HEK293T (cell line): ENCODE results near the gene LNX1.

Source experiments
- CTCF ChIA-PET: fragments of 350-600 bp; formaldehyde crosslinking; extraction: SDS; loops from one replicate; lab custom pipeline; 2021; ENCODE audit warnings: antibody characterized with exemption, inconsistent platforms; lab: Yijun Ruan, JAX
- POLR2A ChIA-PET: fragments of 350-600 bp; formaldehyde crosslinking; extraction: SDS; loops from one replicate; lab custom pipeline; 2020; ENCODE audit warnings: antibody characterized with exemption, inconsistent platforms; lab: Yijun Ruan, JAX
- DNase-seq: peaks from one replicate; pipeline ENCODE4 v3.0.0; 2012; ENCODE audit warnings: mixed read lengths; ENCODE audit errors: extremely low spot score
- ARNT ChIP-seq: fragments of 450-650 bp; IDR thresholded peaks from 2 replicates; pipeline ENCODE4 v1.6.1; 2017; ENCODE audit warnings: mild to moderate bottlenecking
- BHLHE40 ChIP-seq: fragments of 450-650 bp; IDR thresholded peaks from 2 replicates; pipeline ENCODE4 v1.6.1; 2016; ENCODE audit warnings: mild to moderate bottlenecking, moderate library complexity, borderline replicate concordance
- CTBP1 ChIP-seq: fragments of 450-650 bp; IDR thresholded peaks from 2 replicates; pipeline ENCODE4 v1.6.1; 2016; ENCODE audit warnings: borderline replicate concordance
- ELF4 ChIP-seq: fragments of 450-650 bp; IDR thresholded peaks from 2 replicates; pipeline ENCODE4 v1.6.1; 2017; ENCODE audit warnings: antibody characterized with exemption
- FOXA1 ChIP-seq: fragments of 450-650 bp; IDR thresholded peaks from 2 replicates; pipeline ENCODE4 v1.6.1; 2016; ENCODE audit warnings: mild to moderate bottlenecking
- FOXK2 ChIP-seq: fragments of 450-650 bp; IDR thresholded peaks from 2 replicates; pipeline ENCODE4 v1.6.1; 2016; ENCODE audit warnings: mild to moderate bottlenecking
- FOXM1 ChIP-seq: fragments of 450-650 bp; IDR thresholded peaks from 2 replicates; pipeline ENCODE4 v1.6.1; 2017; ENCODE audit warnings: mild to moderate bottlenecking, borderline replicate concordance
- HDGF ChIP-seq: fragments of 450-650 bp; IDR thresholded peaks from 2 replicates; pipeline ENCODE4 v1.6.1; 2017; ENCODE audit warnings: antibody characterized with exemption, borderline replicate concordance
- L3MBTL2 ChIP-seq: fragments of 450-650 bp; conservative IDR thresholded peaks from 2 replicates; pipeline ENCODE4 v1.6.1; 2016; ENCODE audit warnings: mild to moderate bottlenecking
- LEF1 ChIP-seq: fragments of 450-650 bp; IDR thresholded peaks from 2 replicates; pipeline ENCODE4 v1.6.1; 2017; ENCODE audit warnings: mild to moderate bottlenecking, borderline replicate concordance
- NFRKB ChIP-seq: fragments of 450-650 bp; IDR thresholded peaks from 2 replicates; pipeline ENCODE4 v1.6.1; 2016; ENCODE audit warnings: mild to moderate bottlenecking, moderate library complexity
- PKNOX1 ChIP-seq: fragments of 450-650 bp; IDR thresholded peaks from 2 replicates; pipeline ENCODE4 v1.6.1; 2016
- SP1 ChIP-seq: fragments of 450-650 bp; IDR thresholded peaks from 2 replicates; pipeline ENCODE4 v1.6.1; 2017
- SUZ12 ChIP-seq: fragments of 450-650 bp; IDR thresholded peaks from 2 replicates; pipeline ENCODE4 v1.6.1; 2016; ENCODE audit warnings: mild to moderate bottlenecking
- TARDBP ChIP-seq: fragments of 450-650 bp; IDR thresholded peaks from 2 replicates; pipeline ENCODE4 v1.6.1; 2016
- ZNF384 ChIP-seq: fragments of 450-650 bp; IDR thresholded peaks from 2 replicates; pipeline ENCODE4 v1.6.1; 2016

LNX1 gene

DNA sequence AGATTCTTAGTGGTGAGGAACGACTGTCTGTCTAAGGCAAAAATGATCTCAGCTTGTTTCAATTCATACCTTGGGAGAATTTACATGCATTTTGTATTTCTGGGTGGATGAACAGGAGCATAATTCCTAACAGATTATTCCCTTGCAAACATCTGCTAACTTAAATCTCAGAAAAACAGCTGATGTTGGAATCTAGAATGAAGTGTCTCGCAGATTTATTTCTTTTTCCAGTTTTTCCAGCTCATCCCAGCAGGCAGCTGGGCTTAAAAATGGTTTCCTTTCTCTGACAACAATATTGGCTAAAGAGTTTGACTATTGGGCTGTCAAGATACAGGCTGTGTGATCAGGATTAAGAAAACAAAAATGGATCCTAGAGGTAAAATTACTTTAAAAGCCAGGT, 1.1 kb downstream of the LNX1 start:
- ChIA-PET POLR2A (no interaction called here), CTCF (no interaction called here)
- TF ChIP-seq BHLHE40 (no peak), PKNOX1 (no peak), CTBP1 (no peak), FOXA1 (no peak), FOXK2 (no peak), FOXM1 (no peak), ARNT (no peak), L3MBTL2 (no peak)
- no peak for DNase-seq

GRCh38 chr4:53589511-53589910, 1.8 kb downstream of the LNX1 start:
- CTCF ChIA-PET: no interaction called here
- DNase-seq: no peak
- POLR2A ChIA-PET: no interaction called here
- TF ChIP-seq TARDBP: no peak
- no peak for TF ChIP-seq BHLHE40
- no peak for TF ChIP-seq SUZ12
- no peak for TF ChIP-seq ZNF384
- no peak for TF ChIP-seq L3MBTL2
- TF ChIP-seq NFRKB: no peak
- TF ChIP-seq HDGF: no peak
- TF ChIP-seq SP1: no peak
- TF ChIP-seq CTBP1: no peak
- no peak for TF ChIP-seq ARNT
- no peak for TF ChIP-seq FOXA1
- no peak for TF ChIP-seq LEF1
- no peak for TF ChIP-seq FOXM1
- no peak for TF ChIP-seq PKNOX1
- TF ChIP-seq ELF4: no peak
- no peak for TF ChIP-seq FOXK2

DNA sequence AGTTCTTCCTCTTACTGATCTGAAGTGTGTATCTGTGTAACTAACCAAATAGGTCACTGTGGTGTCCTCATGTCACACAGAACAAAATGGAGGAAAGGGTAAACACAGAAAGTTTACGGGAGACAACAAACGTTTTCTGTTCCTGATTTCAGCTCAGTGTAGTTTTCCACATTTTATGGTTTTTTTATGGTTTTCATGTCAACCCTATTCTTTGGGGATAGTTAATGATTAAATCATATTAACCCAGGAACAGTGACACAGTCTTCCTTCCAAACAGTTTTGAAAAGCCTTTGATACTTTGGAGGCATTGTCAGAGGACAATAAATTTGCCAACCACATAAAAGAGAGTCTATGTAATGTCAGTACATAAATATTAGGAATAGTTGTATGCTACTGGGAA, 4.2 kb downstream of the LNX1 start:
- ChIA-PET CTCF (no interaction called here), POLR2A (no interaction called here)
- TF ChIP-seq PKNOX1 (no peak), ARNT (no peak), BHLHE40 (no peak), FOXA1 (no peak), ELF4 (no peak), FOXK2 (no peak), TARDBP (no peak), SP1 (no peak)
- DNase-seq: no peak

DNA sequence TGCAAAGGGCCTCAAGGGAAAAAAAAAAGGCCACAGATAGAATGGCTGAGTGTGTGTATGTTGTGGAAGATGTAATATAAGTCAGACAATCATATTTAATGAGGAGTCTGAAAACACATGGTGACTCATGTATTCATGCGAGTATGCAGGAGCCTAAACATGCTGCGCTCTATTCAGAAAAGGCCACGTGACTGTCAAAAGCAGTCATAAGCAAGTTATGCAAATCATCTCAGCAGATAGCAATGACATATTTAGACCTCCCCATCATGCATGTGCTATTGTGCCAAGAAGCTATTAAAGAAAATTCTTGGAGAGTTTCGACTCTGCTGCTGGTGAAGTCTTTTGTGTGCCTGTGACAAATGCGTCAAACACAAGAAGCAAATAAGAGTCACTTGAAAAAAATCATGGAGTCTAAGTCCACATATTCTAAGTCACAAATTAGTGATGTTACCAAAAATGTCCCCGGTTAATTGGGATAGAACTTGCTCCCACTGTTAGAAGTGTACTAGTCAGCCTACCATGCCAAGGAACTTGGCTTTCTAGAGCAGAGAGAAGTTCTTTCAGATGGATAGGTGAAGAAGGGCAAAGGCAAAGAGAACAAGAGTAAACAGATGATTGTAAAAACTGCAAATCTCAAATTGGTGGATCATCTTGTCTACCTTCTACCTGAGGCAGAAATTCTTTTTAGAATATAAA, 5.0 kb downstream of the LNX1 start:
- TF ChIP-seq CTBP1: no peak
- no peak for TF ChIP-seq FOXM1
- no peak for TF ChIP-seq PKNOX1
- no peak for TF ChIP-seq FOXA1
- no peak for TF ChIP-seq ZNF384
- no peak for TF ChIP-seq NFRKB
- TF ChIP-seq HDGF: no peak
- TF ChIP-seq SUZ12: no peak
- no peak for TF ChIP-seq LEF1
- ChIA-PET CTCF (no interaction called here), POLR2A (no interaction called here)
- DNase-seq: no peak

DNA sequence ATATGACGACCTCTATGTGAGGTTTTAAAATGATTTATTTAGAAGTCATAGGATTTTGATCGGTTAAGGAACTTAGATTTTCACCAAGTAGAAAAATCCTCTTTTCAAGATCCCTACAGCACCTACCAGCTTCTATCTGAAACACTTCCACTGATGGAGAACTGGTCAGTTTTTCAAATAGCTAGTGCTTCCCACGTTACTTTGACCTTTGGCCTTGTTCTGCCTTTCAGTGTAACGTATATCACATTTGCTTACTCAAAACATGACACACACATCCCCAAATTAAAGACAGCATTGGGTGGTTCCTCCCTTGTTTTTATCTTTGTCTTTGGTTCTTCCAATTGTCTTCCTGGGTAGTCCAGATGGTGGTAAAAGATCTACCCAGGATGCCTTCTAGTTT, 6.6 kb downstream of the LNX1 start:
- ChIA-PET CTCF (no interaction called here), POLR2A (no interaction called here)
- TF ChIP-seq SUZ12 (no peak), FOXK2 (no peak), FOXM1 (no peak), L3MBTL2 (no peak), HDGF (no peak), SP1 (no peak)
- no peak for DNase-seq

- POLR2A ChIA-PET: no interaction called here
- no peak for DNase-seq
- CTCF ChIA-PET: no interaction called here
- TF ChIP-seq SUZ12 (no peak), ARNT (no peak), ELF4 (no peak), FOXK2 (no peak), HDGF (no peak), FOXM1 (no peak), CTBP1 (no peak), BHLHE40 (no peak), PKNOX1 (no peak), LEF1 (no peak), NFRKB (no peak), ZNF384 (no peak), FOXA1 (no peak), SP1 (no peak), L3MBTL2 (no peak), TARDBP (no peak)
These were observed 7.8 kb downstream of the LNX1 start for GRCh38 chr4:53583513-53583912.
